HCT116 (cell line): Measurements from ENCODE around the gene NFATC3.

Source experiments
- CTCF ChIP-seq, 3 experiments: fragments of 200-600 bp in 1 of 3; sonication (generic) in 1 of 3; IDR thresholded peaks in 2 of 3; conservative IDR thresholded peaks in 1 of 3; 2 replicates each; pipeline ENCODE4 v1.5.1; 2012 to 2017; ENCODE audit warnings: low read depth in 2 of 3, low read length in 2 of 3, antibody characterized with exemption in 1 of 3, borderline replicate concordance in 1 of 3, control low read depth in 1 of 3, mild to moderate bottlenecking in 1 of 3, mixed read lengths in 1 of 3, mixed run types in 1 of 3, moderate library complexity in 1 of 3; ENCODE audit not compliant: insufficient read depth in 1 of 3
- EZH2 ChIP-seq: fragments of 200-600 bp; sonication (generic); IDR thresholded peaks from 2 replicates; pipeline ENCODE4 v1.6.1; 2017; ENCODE audit warnings: antibody characterized with exemption, mixed run types

GRCh38 chr16:68083239-68083781 lies 1.9 kb upstream of the NFATC3 start:
- TF ChIP-seq EZH2 = no peak
- TF ChIP-seq CTCF (IDR thresholded peaks at IDR 0.05 in 2 of 3, conservative IDR thresholded peaks at IDR 0.05 in 1 of 3; ENCODE audit: borderline replicate concordance in 1 of 3, insufficient read depth in 1 of 3, low read depth in 2 of 3, low read length in 2 of 3) = no peak
